CD4-positive, alpha-beta T cell (primary cell): Measurements from ENCODE around the gene MYO1E. TPM values are rescaled to one million over a fixed set of nuclear protein-coding genes. Genes with fewer than 3 reads are reported as not detected.
"Not testable (repeated sequence)": the region's sequence is repeated elsewhere in the genome, so short reads cannot be mapped to it uniquely, and the experiment has no call there.

Experiments used
- ATAC-seq: fragments of 200-7000 bp; cut with Tn5 transposase; one replicate; pipeline ENCODE4 v1.10.0; 2022; ENCODE audit warnings: mild to moderate bottlenecking; ENCODE audit not compliant: poor library complexity
- CTCF ChIA-PET: fragments of 350-600 bp; sonication (Branson Sonifier 250); formaldehyde crosslinking; loops from one replicate; lab custom pipeline; 2021; ENCODE audit warnings: antibody characterized with exemption, inconsistent platforms; lab: Charles Lee
- POLR2A ChIA-PET: fragments of 350-600 bp; sonication (Branson Sonifier 250); formaldehyde crosslinking; loops from one replicate; lab custom pipeline; 2021; ENCODE audit warnings: antibody characterized with exemption, inconsistent platforms; lab: Charles Lee
- DNase-seq, 14 experiments: peaks; one replicate each; pipeline ENCODE4 v3.0.0-alpha.2; 2013 to 2020; ENCODE audit warnings: mixed read lengths in 2 of 14
- H3K27ac ChIP-seq, 2 donors: one replicate each; pipeline versions ENCODE4 v1.5.1 to v1.7.0; 2013; ENCODE audit warnings: low read length in 2 of 2, low read depth in 1 of 2, mild to moderate bottlenecking in 1 of 2
- H3K27me3 ChIP-seq, 2 experiments: 1 replicate in 1 of 2; 2 replicates in 1 of 2; pipeline versions ENCODE4 v1.6.1 to v1.7.0; 2013; ENCODE audit warnings: low read length in 2 of 2, control low read depth in 1 of 2, mild to moderate bottlenecking in 1 of 2, moderate library complexity in 1 of 2; ENCODE audit not compliant: insufficient read depth in 2 of 2, control insufficient read depth in 1 of 2
- H3K36me3 ChIP-seq: one replicate; pipeline ENCODE4 v1.6.1; 2013; ENCODE audit warnings: low read length, control low read depth; ENCODE audit not compliant: insufficient read depth
- H3K4me1 ChIP-seq: one replicate; pipeline ENCODE4 v1.6.1; 2013; ENCODE audit warnings: low read length, control low read depth; ENCODE audit not compliant: insufficient read depth
- H3K4me3 ChIP-seq: one replicate; pipeline ENCODE4 v1.5.1; 2013; ENCODE audit warnings: mild to moderate bottlenecking, low read length, moderate library complexity
- H3K9me3 ChIP-seq, 2 experiments: 1 replicate in 1 of 2; 2 replicates in 1 of 2; pipeline versions ENCODE4 v1.6.1 to v1.7.0; 2013; ENCODE audit warnings: low read length in 2 of 2, mild to moderate bottlenecking in 2 of 2, control low read depth in 1 of 2, moderate library complexity in 1 of 2; ENCODE audit not compliant: control insufficient read depth in 1 of 2, insufficient read depth in 1 of 2
- H3K27ac Mint-ChIP-seq: one replicate; pipeline ENCODE4 v1.8.0; 2020; ENCODE audit warnings: mixed read lengths
- H3K27me3 Mint-ChIP-seq: one replicate; pipeline ENCODE4 v1.8.0; 2021; ENCODE audit warnings: mixed read lengths
- H3K36me3 Mint-ChIP-seq: one replicate; pipeline ENCODE4 v1.8.0; 2021; ENCODE audit warnings: low read depth, mixed read lengths
- H3K4me1 Mint-ChIP-seq: one replicate; pipeline ENCODE4 v1.8.0; 2021; ENCODE audit warnings: low read depth, mixed read lengths
- H3K4me3 Mint-ChIP-seq: one replicate; pipeline ENCODE4 v1.8.0; 2020; ENCODE audit warnings: mild to moderate bottlenecking, mixed read lengths
- H3K9me3 Mint-ChIP-seq: one replicate; pipeline ENCODE4 v1.8.0; 2020; ENCODE audit warnings: mixed read lengths
- intact Hi-C, 2 experiments: fragments of 100-400 bp; cut with DNase I in 1 of 2; cut with micrococcal nuclease in 1 of 2; formaldehyde crosslinking; loops; one replicate each; pipeline versions ENCODE4 v1.15.1 to v1.9.0; 2023 to 2025; cut with DNase I, micrococcal nuclease
- total RNA-seq, 174 experiments: library from RNA in 2 of 174; stranded (reverse) in 2 of 174; gene quantifications; one replicate each; pipeline ENCODE4 v1.2.3 and lab custom pipeline; 2021 to 2026
- TF ChIP-seq, protein P1 (sequence below): fragments of 200-600 bp; IDR thresholded peaks from one replicate; pipeline ENCODE4 v1.8.0; 2022; ENCODE audit warnings: antibody characterized with exemption, mild to moderate bottlenecking

Gene MYO1E
- total RNA-seq, 2 experiments from 2014 or later, result 0.59 to 0.63 TPM

DNA sequence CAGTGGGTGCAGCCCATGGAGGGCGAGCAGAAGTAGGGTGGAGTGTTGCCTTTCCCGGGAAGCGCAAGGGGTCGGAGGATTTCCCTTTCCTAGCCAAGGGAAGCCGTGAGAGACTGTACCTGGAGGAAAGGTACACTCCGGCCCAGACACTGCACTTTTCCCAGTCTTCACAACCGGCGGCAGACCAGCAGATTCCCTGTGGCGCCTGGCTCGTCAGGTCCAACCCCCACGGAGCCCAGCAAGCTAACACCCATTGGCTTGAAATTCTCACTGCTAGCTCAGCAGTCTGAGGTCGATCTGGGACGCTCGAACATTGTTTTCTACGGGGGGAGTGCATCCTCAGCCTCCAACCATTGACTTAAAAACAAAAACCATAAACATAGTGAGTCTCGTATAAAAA, 241.2 kb downstream of the MYO1E start:
- no peak for DNase-seq
- ChIA-PET POLR2A (no interaction called here), CTCF (no interaction called here)
- ATAC-seq, result no peak
- H3K4me3 Mint-ChIP-seq, result no peak overlapping the region
- no peak overlapping the region for H3K27ac ChIP-seq
- no peaks in the 10 kb centered on the region for H3K36me3 ChIP-seq
- H3K4me1 Mint-ChIP-seq, result no peaks in the 10 kb centered on the region
- H3K9me3 ChIP-seq, result peaks cover 0 to 11% of the 10 kb centered on the region in 2 experiments
- H3K27ac Mint-ChIP-seq, result no peak overlapping the region
- TF ChIP-seq, protein P1, sequence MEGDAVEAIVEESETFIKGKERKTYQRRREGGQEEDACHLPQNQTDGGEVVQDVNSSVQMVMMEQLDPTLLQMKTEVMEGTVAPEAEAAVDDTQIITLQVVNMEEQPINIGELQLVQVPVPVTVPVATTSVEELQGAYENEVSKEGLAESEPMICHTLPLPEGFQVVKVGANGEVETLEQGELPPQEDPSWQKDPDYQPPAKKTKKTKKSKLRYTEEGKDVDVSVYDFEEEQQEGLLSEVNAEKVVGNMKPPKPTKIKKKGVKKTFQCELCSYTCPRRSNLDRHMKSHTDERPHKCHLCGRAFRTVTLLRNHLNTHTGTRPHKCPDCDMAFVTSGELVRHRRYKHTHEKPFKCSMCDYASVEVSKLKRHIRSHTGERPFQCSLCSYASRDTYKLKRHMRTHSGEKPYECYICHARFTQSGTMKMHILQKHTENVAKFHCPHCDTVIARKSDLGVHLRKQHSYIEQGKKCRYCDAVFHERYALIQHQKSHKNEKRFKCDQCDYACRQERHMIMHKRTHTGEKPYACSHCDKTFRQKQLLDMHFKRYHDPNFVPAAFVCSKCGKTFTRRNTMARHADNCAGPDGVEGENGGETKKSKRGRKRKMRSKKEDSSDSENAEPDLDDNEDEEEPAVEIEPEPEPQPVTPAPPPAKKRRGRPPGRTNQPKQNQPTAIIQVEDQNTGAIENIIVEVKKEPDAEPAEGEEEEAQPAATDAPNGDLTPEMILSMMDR, result no peak
- no peaks in the 10 kb centered on the region for H3K27me3 ChIP-seq
- no peaks in the 10 kb centered on the region for H3K27me3 Mint-ChIP-seq
- peaks cover 11% of the 10 kb centered on the region for H3K9me3 Mint-ChIP-seq
- no peak overlapping the region for H3K4me3 ChIP-seq
- peaks cover 10% of the 10 kb centered on the region for H3K36me3 Mint-ChIP-seq
- H3K4me1 ChIP-seq, result no peaks in the 10 kb centered on the region
- intact Hi-C loops, result loop anchor here in 1 of 2 experiments (10.0 kb wide), 1 partner anchor 147 kb away; the partner anchor contains the start of gene RNF111

DNA sequence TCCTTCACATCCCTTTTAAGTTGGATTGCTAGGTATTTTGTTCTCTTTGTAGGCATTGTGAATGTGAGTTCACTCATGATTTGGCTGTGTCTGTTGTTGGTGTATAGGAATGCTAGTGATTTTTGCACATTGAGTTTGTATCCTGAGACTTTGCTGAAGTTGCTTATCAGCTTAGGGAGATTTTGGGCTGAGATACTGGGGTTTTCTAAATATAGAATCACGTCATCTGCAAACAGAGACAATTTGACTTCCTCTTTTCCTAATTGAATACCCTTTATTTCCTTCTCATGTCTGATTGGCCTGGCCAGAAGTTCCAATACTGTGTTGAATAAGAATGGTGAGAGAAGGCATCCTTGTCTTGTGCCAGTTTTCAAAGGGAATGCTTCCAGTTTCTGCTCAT, 245.4 kb downstream of the MYO1E start:
- intact Hi-C loops, POLR2A ChIA-PET, H3K27ac ChIP-seq, ATAC-seq, H3K4me3 Mint-ChIP-seq, H3K4me1 Mint-ChIP-seq, H3K27me3 ChIP-seq, H3K36me3 ChIP-seq, CTCF ChIA-PET, H3K27me3 Mint-ChIP-seq, H3K27ac Mint-ChIP-seq, DNase-seq, H3K36me3 Mint-ChIP-seq, H3K4me1 ChIP-seq, H3K4me3 ChIP-seq: not testable (repeated sequence)
- peaks cover 11% of the 10 kb centered on the region for H3K9me3 Mint-ChIP-seq
- peaks cover 0 to 11% of the 10 kb centered on the region in 2 experiments for H3K9me3 ChIP-seq

DNA sequence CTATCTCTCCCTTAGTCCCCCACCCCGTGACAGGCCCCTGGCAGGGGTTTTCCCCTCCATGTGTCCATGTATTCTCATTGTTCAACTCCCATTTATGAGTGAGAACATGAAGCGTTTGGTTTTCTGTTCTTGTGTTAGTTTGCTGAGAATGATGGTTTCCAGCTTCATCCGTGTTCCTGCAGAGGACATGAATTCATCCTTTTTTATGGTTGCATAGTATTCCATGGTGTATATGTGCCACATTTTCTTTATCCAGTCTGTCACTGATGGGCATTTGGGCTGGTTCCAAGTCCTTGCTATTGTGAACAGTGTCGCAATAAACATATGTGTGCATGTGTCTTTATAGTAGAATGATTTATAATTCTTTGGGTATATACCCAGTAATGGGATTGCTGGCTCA, 247.0 kb downstream of the MYO1E start:
- H3K27me3 Mint-ChIP-seq, CTCF ChIA-PET, H3K4me3 Mint-ChIP-seq, H3K27ac Mint-ChIP-seq, H3K4me1 ChIP-seq, H3K27ac ChIP-seq, H3K27me3 ChIP-seq, H3K36me3 Mint-ChIP-seq, H3K4me1 Mint-ChIP-seq, intact Hi-C loops, POLR2A ChIA-PET, H3K4me3 ChIP-seq, DNase-seq, ATAC-seq, H3K36me3 ChIP-seq, H3K9me3 ChIP-seq: not testable (repeated sequence)
- H3K9me3 Mint-ChIP-seq, result peaks cover 11% of the 10 kb centered on the region

DNA sequence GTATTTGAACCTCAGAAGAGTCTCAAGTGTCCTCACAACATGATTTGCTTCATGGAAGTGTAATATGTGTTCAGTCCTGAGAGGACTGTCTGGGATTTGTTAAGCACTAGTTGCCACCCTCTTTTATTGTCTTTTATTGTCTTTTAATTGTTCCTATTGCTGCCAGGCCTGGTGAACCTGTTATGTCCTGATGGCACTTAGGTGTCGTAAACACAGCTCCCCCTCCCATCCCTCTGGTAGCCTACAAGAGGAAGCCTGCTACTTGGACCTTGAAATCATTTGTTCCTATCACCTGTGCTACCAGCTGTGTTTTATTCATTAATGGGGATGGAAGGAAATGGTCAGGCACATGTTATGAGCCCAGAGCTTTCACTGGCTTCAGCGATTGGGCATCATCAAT, 248.4 kb downstream of the MYO1E start:
- no peaks in the 10 kb centered on the region for H3K36me3 ChIP-seq
- Mint-ChIP-seq H3K36me3 (peaks cover 5% of the 10 kb centered on the region), H3K4me3 (no peak overlapping the region), H3K27me3 (no peaks in the 10 kb centered on the region), H3K4me1 (no peaks in the 10 kb centered on the region), H3K9me3 (peaks cover 8% of the 10 kb centered on the region), H3K27ac (no peak overlapping the region)
- TF ChIP-seq, protein P1, result no peak
- no peak for DNase-seq
- CTCF ChIA-PET, result no interaction called here
- ATAC-seq, result no peak
- H3K4me3 ChIP-seq, result no peak overlapping the region
- no peaks in the 10 kb centered on the region for H3K4me1 ChIP-seq
- POLR2A ChIA-PET, result no interaction called here
- intact Hi-C loops, result no loop called here
- no peaks in the 10 kb centered on the region for H3K27me3 ChIP-seq
- H3K9me3 ChIP-seq, result no peaks in the 10 kb centered on the region
- H3K27ac ChIP-seq, result no peak overlapping the region
